Measurements from ENCODE around the gene NUAK1.

Gene NUAK1

DNA sequence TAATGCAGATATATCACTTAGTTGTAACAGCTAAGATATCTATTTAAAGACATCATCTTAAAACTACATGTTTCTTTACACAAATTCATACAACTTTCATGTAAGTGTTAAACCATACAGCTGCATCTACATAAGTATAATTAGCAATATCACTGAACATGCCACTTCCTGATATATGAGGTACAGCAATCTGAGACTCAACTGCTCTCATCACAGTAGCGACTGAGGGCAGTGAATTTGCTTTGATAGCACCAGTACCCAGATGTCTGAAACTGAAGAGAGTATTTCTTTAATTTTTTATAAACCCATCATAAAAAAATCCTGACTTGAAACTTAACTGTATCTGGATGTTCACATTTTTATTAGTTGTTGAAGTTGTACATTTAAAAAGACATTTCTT lies 34.7 kb upstream of the NUAK1 start:
- Histone ChIP-seq H3K27ac (ENCODE audit: low read depth in 2 of 2, low read length in 2 of 2) (no peak overlapping the region), H3K36me3 (ENCODE audit: control insufficient read depth in 2 of 2, insufficient read depth in 2 of 2, low read length in 2 of 2) (no peaks in the 10 kb centered on the region), H3K27me3 (ENCODE audit: control insufficient read depth in 2 of 2, insufficient read depth in 2 of 2, low read length in 2 of 2) (peaks cover 0 to 6% of the 10 kb centered on the region in 2 donors), H3K4me3 (ENCODE audit: low read length in 2 of 2) (no peak overlapping the region), H3K9ac (ENCODE audit: low read depth in 1 of 2, low read length in 2 of 2) (no peak overlapping the region), H3K4me1 (ENCODE audit: control insufficient read depth in 2 of 2, insufficient read depth in 2 of 2, low read length in 2 of 2) (no peaks in the 10 kb centered on the region), H3K9me3 (ENCODE audit: control insufficient read depth in 2 of 2, low read length in 2 of 2) (no peaks in the 10 kb centered on the region)

DNA sequence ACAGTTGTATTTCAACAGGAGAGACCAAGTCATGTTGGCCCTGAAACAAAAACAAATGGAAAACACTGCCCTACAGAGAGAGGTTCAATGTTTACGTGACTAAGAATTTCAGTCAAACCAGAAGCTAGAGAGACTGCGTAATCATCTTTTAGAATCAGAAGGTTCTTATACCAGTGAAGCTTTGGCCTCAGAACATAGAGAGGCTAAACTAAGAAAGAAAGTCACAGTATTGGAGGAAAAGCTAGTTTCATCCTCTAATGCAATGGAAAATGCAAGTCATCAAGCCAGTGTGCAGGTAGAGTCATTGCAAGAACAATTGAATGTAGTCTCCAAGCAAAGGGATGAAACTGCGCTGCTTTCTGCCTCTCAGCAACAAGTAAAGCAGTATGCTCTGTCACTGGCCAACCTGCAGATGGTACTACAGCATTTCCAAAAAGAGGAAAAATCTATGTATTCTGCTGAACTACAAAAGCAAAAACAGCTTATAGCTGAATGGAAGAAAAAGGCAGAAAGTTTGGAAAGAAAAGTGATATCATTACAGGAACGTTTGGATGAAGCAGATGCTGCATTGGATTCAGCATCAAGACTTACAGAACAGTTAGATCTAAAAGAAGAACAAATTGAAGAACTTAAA lies 32.5 kb upstream of the NUAK1 start:
- no peak overlapping the region for H3K27ac ChIP-seq (ENCODE audit: low read depth in 2 of 2, low read length in 2 of 2)
- H3K36me3 ChIP-seq (ENCODE audit: control insufficient read depth in 2 of 2, insufficient read depth in 2 of 2, low read length in 2 of 2): no peaks in the 10 kb centered on the region

GRCh38 chr12:106170285-106170684 lies 31.5 kb upstream of the NUAK1 start:
- H3K9ac ChIP-seq (ENCODE audit: low read depth in 1 of 2, low read length in 2 of 2): no peak overlapping the region
- peaks cover 0 to 6% of the 10 kb centered on the region in 2 donors for H3K27me3 ChIP-seq (ENCODE audit: control insufficient read depth in 2 of 2, insufficient read depth in 2 of 2, low read length in 2 of 2)
- H3K4me3 ChIP-seq (ENCODE audit: low read length in 2 of 2): no peak overlapping the region
- H3K27ac ChIP-seq (ENCODE audit: low read depth in 2 of 2, low read length in 2 of 2): no peak overlapping the region
- no peaks in the 10 kb centered on the region for H3K4me1 ChIP-seq (ENCODE audit: control insufficient read depth in 2 of 2, insufficient read depth in 2 of 2, low read length in 2 of 2)
- no peaks in the 10 kb centered on the region for H3K36me3 ChIP-seq (ENCODE audit: control insufficient read depth in 2 of 2, insufficient read depth in 2 of 2, low read length in 2 of 2)
- H3K9me3 ChIP-seq (ENCODE audit: control insufficient read depth in 2 of 2, low read length in 2 of 2): no peaks in the 10 kb centered on the region

More for the DNA sequence above, 32.5 kb upstream of the NUAK1 start:
- Histone ChIP-seq H3K27me3 (ENCODE audit: control insufficient read depth in 2 of 2, insufficient read depth in 2 of 2, low read length in 2 of 2) (peaks cover 0 to 6% of the 10 kb centered on the region in 2 donors), H3K4me3 (ENCODE audit: low read length in 2 of 2) (no peak overlapping the region), H3K9ac (ENCODE audit: low read depth in 1 of 2, low read length in 2 of 2) (no peak overlapping the region), H3K4me1 (ENCODE audit: control insufficient read depth in 2 of 2, insufficient read depth in 2 of 2, low read length in 2 of 2) (no peaks in the 10 kb centered on the region), H3K9me3 (ENCODE audit: control insufficient read depth in 2 of 2, low read length in 2 of 2) (no peaks in the 10 kb centered on the region)

DNA sequence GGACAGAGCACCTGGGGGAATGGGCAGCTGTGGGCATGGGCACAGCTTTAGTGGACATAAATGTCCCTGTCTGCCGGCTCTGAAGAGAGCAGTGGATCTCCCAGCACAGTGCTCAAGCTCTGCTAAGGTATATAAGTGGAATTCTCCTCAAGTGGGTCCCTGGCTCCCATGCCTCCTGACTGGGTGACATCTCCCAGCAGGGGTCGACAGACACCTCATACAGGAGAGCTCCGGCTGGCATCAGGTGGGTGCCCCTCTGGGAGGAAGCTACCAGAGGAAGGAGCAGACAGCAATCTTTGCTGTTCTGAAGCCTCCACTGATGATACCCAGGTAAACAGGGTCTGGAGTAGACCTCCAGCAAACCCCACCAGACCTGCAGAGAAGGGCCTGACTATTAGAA lies 25.0 kb upstream of the NUAK1 start:
- Histone ChIP-seq H3K9ac (ENCODE audit: low read depth in 1 of 2, low read length in 2 of 2) (no peak overlapping the region), H3K4me1 (ENCODE audit: control insufficient read depth in 2 of 2, insufficient read depth in 2 of 2, low read length in 2 of 2) (no peaks in the 10 kb centered on the region), H3K4me3 (ENCODE audit: low read length in 2 of 2) (no peak overlapping the region), H3K9me3 (ENCODE audit: control insufficient read depth in 2 of 2, low read length in 2 of 2) (peaks cover 0 to 2% of the 10 kb centered on the region in 2 donors), H3K36me3 (ENCODE audit: control insufficient read depth in 2 of 2, insufficient read depth in 2 of 2, low read length in 2 of 2) (no peaks in the 10 kb centered on the region), H3K27ac (ENCODE audit: low read depth in 2 of 2, low read length in 2 of 2) (no peak overlapping the region), H3K27me3 (ENCODE audit: control insufficient read depth in 2 of 2, insufficient read depth in 2 of 2, low read length in 2 of 2) (no peaks in the 10 kb centered on the region)

GRCh38 chr12:106161491-106161890 lies 22.7 kb upstream of the NUAK1 start:
- no peaks in the 10 kb centered on the region for H3K27me3 ChIP-seq (ENCODE audit: control insufficient read depth in 2 of 2, insufficient read depth in 2 of 2, low read length in 2 of 2)
- no peak overlapping the region for H3K27ac ChIP-seq (ENCODE audit: low read depth in 2 of 2, low read length in 2 of 2)
- no peak overlapping the region for H3K4me3 ChIP-seq (ENCODE audit: low read length in 2 of 2)
- no peak overlapping the region for H3K9ac ChIP-seq (ENCODE audit: low read depth in 1 of 2, low read length in 2 of 2)
- H3K9me3 ChIP-seq (ENCODE audit: control insufficient read depth in 2 of 2, low read length in 2 of 2): peaks cover 0 to 2% of the 10 kb centered on the region in 2 donors
- H3K36me3 ChIP-seq (ENCODE audit: control insufficient read depth in 2 of 2, insufficient read depth in 2 of 2, low read length in 2 of 2): no peaks in the 10 kb centered on the region
- H3K4me1 ChIP-seq (ENCODE audit: control insufficient read depth in 2 of 2, insufficient read depth in 2 of 2, low read length in 2 of 2): no peaks in the 10 kb centered on the region

DNA sequence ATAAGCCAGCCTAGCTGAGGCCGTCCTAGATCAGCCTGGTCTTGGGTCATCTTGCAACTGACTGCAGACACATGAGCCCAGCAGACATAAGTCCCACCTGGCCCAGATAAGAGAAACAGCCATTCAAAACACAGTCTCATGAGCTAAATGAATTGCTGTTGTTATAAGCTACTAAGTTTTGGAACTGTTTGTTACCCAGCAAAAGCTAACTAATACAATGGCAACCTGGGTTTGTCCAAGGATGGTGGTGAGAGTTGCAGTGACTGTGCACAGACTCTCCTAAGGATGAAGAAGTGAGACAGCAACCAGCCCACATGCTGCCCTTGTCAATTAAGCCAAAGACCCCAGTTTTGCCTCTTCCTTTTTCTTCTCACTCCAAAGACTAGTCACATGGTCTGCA lies 22.2 kb upstream of the NUAK1 start:
- no peaks in the 10 kb centered on the region for H3K4me1 ChIP-seq (ENCODE audit: control insufficient read depth in 2 of 2, insufficient read depth in 2 of 2, low read length in 2 of 2)
- H3K4me3 ChIP-seq (ENCODE audit: low read length in 2 of 2): no peak overlapping the region
- H3K27me3 ChIP-seq (ENCODE audit: control insufficient read depth in 2 of 2, insufficient read depth in 2 of 2, low read length in 2 of 2): no peaks in the 10 kb centered on the region
- H3K27ac ChIP-seq (ENCODE audit: low read depth in 2 of 2, low read length in 2 of 2): no peak overlapping the region
- H3K9me3 ChIP-seq (ENCODE audit: control insufficient read depth in 2 of 2, low read length in 2 of 2): peaks cover 0 to 2% of the 10 kb centered on the region in 2 donors
- H3K36me3 ChIP-seq (ENCODE audit: control insufficient read depth in 2 of 2, insufficient read depth in 2 of 2, low read length in 2 of 2): no peaks in the 10 kb centered on the region
- H3K9ac ChIP-seq (ENCODE audit: low read depth in 1 of 2, low read length in 2 of 2): no peak overlapping the region

- Histone ChIP-seq H3K4me3 (ENCODE audit: low read length in 2 of 2) (no peak overlapping the region), H3K36me3 (ENCODE audit: control insufficient read depth in 2 of 2, insufficient read depth in 2 of 2, low read length in 2 of 2) (no peaks in the 10 kb centered on the region), H3K27me3 (ENCODE audit: control insufficient read depth in 2 of 2, insufficient read depth in 2 of 2, low read length in 2 of 2) (no peaks in the 10 kb centered on the region), H3K9ac (ENCODE audit: low read depth in 1 of 2, low read length in 2 of 2) (no peak overlapping the region), H3K27ac (ENCODE audit: low read depth in 2 of 2, low read length in 2 of 2) (no peak overlapping the region), H3K9me3 (ENCODE audit: control insufficient read depth in 2 of 2, low read length in 2 of 2) (peaks cover 0 to 2% of the 10 kb centered on the region in 2 donors), H3K4me1 (ENCODE audit: control insufficient read depth in 2 of 2, insufficient read depth in 2 of 2, low read length in 2 of 2) (no peaks in the 10 kb centered on the region)
These were observed 19.0 kb upstream of the NUAK1 start for GRCh38 chr12:106157802-106158201.

- Histone ChIP-seq H3K9me3 (ENCODE audit: control insufficient read depth in 2 of 2, low read length in 2 of 2) (no peaks in the 10 kb centered on the region), H3K27ac (ENCODE audit: low read depth in 2 of 2, low read length in 2 of 2) (no peak overlapping the region), H3K4me1 (ENCODE audit: control insufficient read depth in 2 of 2, insufficient read depth in 2 of 2, low read length in 2 of 2) (no peaks in the 10 kb centered on the region), H3K36me3 (ENCODE audit: control insufficient read depth in 2 of 2, insufficient read depth in 2 of 2, low read length in 2 of 2) (no peaks in the 10 kb centered on the region), H3K9ac (ENCODE audit: low read depth in 1 of 2, low read length in 2 of 2) (no peak overlapping the region), H3K4me3 (ENCODE audit: low read length in 2 of 2) (no peak overlapping the region), H3K27me3 (ENCODE audit: control insufficient read depth in 2 of 2, insufficient read depth in 2 of 2, low read length in 2 of 2) (no peaks in the 10 kb centered on the region)
These were observed 16.1 kb upstream of the NUAK1 start for GRCh38 chr12:106154751-106155273.

DNA sequence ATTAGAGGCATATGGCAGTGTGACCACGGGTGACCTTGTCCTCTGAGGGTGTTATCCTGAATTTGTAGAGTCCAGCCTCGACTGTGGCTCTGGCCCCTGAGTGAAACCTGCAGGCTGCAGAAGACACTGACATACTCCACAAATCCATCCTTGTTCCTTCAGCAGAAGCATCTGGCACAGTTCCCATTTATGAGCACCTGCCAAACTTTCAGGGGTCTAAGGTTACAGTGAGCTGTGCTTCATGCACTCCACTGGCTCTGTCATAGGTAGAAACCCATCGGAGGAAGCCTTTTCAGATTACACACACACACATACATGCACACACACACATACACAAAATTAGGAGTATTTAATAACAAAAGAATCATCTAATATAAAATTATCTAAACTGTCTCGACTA lies 13.6 kb upstream of the NUAK1 start:
- H3K27me3 ChIP-seq (ENCODE audit: control insufficient read depth in 2 of 2, insufficient read depth in 2 of 2, low read length in 2 of 2): no peaks in the 10 kb centered on the region
- no peaks in the 10 kb centered on the region for H3K36me3 ChIP-seq (ENCODE audit: control insufficient read depth in 2 of 2, insufficient read depth in 2 of 2, low read length in 2 of 2)
- no peak overlapping the region for H3K4me3 ChIP-seq (ENCODE audit: low read length in 2 of 2)
- no peak overlapping the region for H3K9ac ChIP-seq (ENCODE audit: low read depth in 1 of 2, low read length in 2 of 2)
- H3K4me1 ChIP-seq (ENCODE audit: control insufficient read depth in 2 of 2, insufficient read depth in 2 of 2, low read length in 2 of 2): no peaks in the 10 kb centered on the region
- H3K27ac ChIP-seq (ENCODE audit: low read depth in 2 of 2, low read length in 2 of 2): no peak overlapping the region
- H3K9me3 ChIP-seq (ENCODE audit: control insufficient read depth in 2 of 2, low read length in 2 of 2): no peaks in the 10 kb centered on the region

- Histone ChIP-seq H3K27ac (ENCODE audit: low read depth in 2 of 2, low read length in 2 of 2) (no peak overlapping the region), H3K4me1 (ENCODE audit: control insufficient read depth in 2 of 2, insufficient read depth in 2 of 2, low read length in 2 of 2) (peaks cover 0 to 5% of the 10 kb centered on the region in 2 donors), H3K36me3 (ENCODE audit: control insufficient read depth in 2 of 2, insufficient read depth in 2 of 2, low read length in 2 of 2) (no peaks in the 10 kb centered on the region)
These were observed 11.8 kb upstream of the NUAK1 start for GRCh38 chr12:106150555-106150954.

More at GRCh38 chr12:106150555-106150954, 11.8 kb upstream of the NUAK1 start:
- H3K9ac ChIP-seq (ENCODE audit: low read depth in 1 of 2, low read length in 2 of 2): no peak overlapping the region
- H3K27me3 ChIP-seq (ENCODE audit: control insufficient read depth in 2 of 2, insufficient read depth in 2 of 2, low read length in 2 of 2): no peaks in the 10 kb centered on the region
- H3K9me3 ChIP-seq (ENCODE audit: control insufficient read depth in 2 of 2, low read length in 2 of 2): no peaks in the 10 kb centered on the region
- no peak overlapping the region for H3K4me3 ChIP-seq (ENCODE audit: low read length in 2 of 2)

All from mucosa of rectum (tissue), 2 donors.